GM12878 (cell line): ENCODE measurements around the gene PNRC1. TPM values are rescaled to one million over a fixed set of nuclear protein-coding genes. Genes with fewer than 3 reads are reported as not detected.

Experiments used
- ATAC-seq: fragments of 200-7000 bp; cut with Tn5 transposase; 3 replicates; pipeline ENCODE4 v1.9.1; 2020; ENCODE audit warnings: mild to moderate bottlenecking, moderate library complexity
- BruUV-seq: library from RNA; stranded (reverse); fragments of 400-500 nt; replicated peaks from 2 replicates; lab custom pipeline; 2021; lab: Mats Ljungman, UMichigan
- CTCF ChIA-PET: fragments of 300-600 bp; sonication (Branson Sonifier 250); formaldehyde crosslinking; extraction: SDS; loops from one replicate; lab custom pipeline; 2021; ENCODE audit warnings: inconsistent platforms; lab: Yijun Ruan, JAX
- POLR2A ChIA-PET: fragments of 350-600 bp; formaldehyde crosslinking; extraction: SDS; loops from one replicate; lab custom pipeline; 2021; ENCODE audit warnings: inconsistent platforms; lab: Charles Lee
- RAD21 ChIA-PET: fragments of 300-600 bp; sonication (Branson Sonifier 250); formaldehyde crosslinking; loops from one replicate; lab custom pipeline; 2023; ENCODE audit warnings: antibody characterized with exemption; ENCODE audit not compliant: unreplicated experiment; lab: Charles Lee
- SMC1A ChIA-PET: fragments of 300-600 bp; sonication (Branson Sonifier 250); formaldehyde crosslinking; loops from one replicate; lab custom pipeline; 2023; ENCODE audit not compliant: unreplicated experiment, uncharacterized antibody; lab: Charles Lee
- DNase-seq: peaks from one replicate; pipeline ENCODE4 v3.0.0-alpha.2; 2011; ENCODE audit warnings: low read depth, low spot score
- FAIRE-seq: peaks from 3 replicates; lab custom pipeline; 2011; peaks lifted over from hg19 to GRCh38; lab: Jason Lieb, UNC
- H2AFZ ChIP-seq: 2 replicates; pipeline ENCODE4 v1.6.0; 2011; ENCODE audit warnings: low read depth, low read length, control low read depth; ENCODE audit not compliant: control insufficient read depth
- H3K27ac ChIP-seq: 2 replicates; pipeline ENCODE4 v1.5.1; 2011; ENCODE audit warnings: control low read depth; ENCODE audit not compliant: control insufficient read depth, insufficient read depth
- H3K27me3 ChIP-seq, 2 experiments: replicated peaks in 1 of 2; 2 replicates each; pipeline versions ENCODE4 v1.6.0 to v1.6.1; 2011; ENCODE audit warnings: low read length in 1 of 2; ENCODE audit not compliant: control insufficient read depth in 2 of 2, insufficient read depth in 2 of 2
- H3K36me3 ChIP-seq, 2 experiments: 2 replicates each; pipeline ENCODE4 v1.5.1; 2011; ENCODE audit warnings: low read length in 1 of 2; ENCODE audit not compliant: control insufficient read depth in 2 of 2, insufficient read depth in 2 of 2
- H3K4me1 ChIP-seq: 2 replicates; pipeline ENCODE4 v1.6.1; 2011; ENCODE audit warnings: mild to moderate bottlenecking, low read length, moderate library complexity, mixed read lengths; ENCODE audit not compliant: control insufficient read depth, insufficient read depth
- H3K4me2 ChIP-seq: 2 replicates; pipeline ENCODE4 v1.6.0; 2011; ENCODE audit warnings: control low read depth; ENCODE audit not compliant: control insufficient read depth, insufficient read depth
- H3K4me3 ChIP-seq: fragments of 200-600 bp; sonication (generic); 2 replicates; pipeline ENCODE4 v1.5.1; 2016
- H3K79me2 ChIP-seq: 2 replicates; pipeline ENCODE4 v1.6.0; 2011; ENCODE audit warnings: low read length; ENCODE audit not compliant: control insufficient read depth, insufficient read depth
- H3K9ac ChIP-seq: 2 replicates; pipeline ENCODE4 v1.8.0; 2011; ENCODE audit warnings: low read length, control low read depth, mixed read lengths; ENCODE audit not compliant: control insufficient read depth, insufficient read depth
- H3K9me3 ChIP-seq: replicated peaks from 3 replicates; pipeline ENCODE4 v1.5.1; 2011; ENCODE audit warnings: mild to moderate bottlenecking, low read length; ENCODE audit not compliant: control insufficient read depth, insufficient read depth
- H4K20me1 ChIP-seq: 2 replicates; pipeline ENCODE4 v1.6.0; 2011; ENCODE audit not compliant: control insufficient read depth, insufficient read depth
- KAT2A ChIP-seq: conservative IDR thresholded peaks from 2 replicates; pipeline ENCODE4 v1.6.1; 2011; ENCODE audit warnings: low read depth, low read length; ENCODE audit not compliant: control insufficient read depth
- MTA2 ChIP-seq: fragments of 450-650 bp; IDR thresholded peaks from 2 replicates; pipeline ENCODE4 v1.6.1; 2016; ENCODE audit warnings: low read depth, mild to moderate bottlenecking, moderate library complexity
- PAX5 ChIP-seq: IDR thresholded peaks from 2 replicates; pipeline ENCODE4 v1.6.1; 2011; ENCODE audit warnings: low read depth, low read length, borderline replicate concordance
- RELB ChIP-seq: fragments of 450-650 bp; IDR thresholded peaks from 2 replicates; pipeline ENCODE4 v1.6.1; 2017; ENCODE audit warnings: low read depth, mild to moderate bottlenecking, moderate library complexity
- WGBS: methylation state at CpG from one replicate; pipeline ENCODE4 v1.1.6; 2016; ENCODE audit warnings: low lambda C conversion rate; ENCODE audit not compliant: insufficient replicate concordance, insufficient coverage; ENCODE audit errors: missing lambda C conversion rate; 5-methylcytosine and 5-hydroxymethylcytosine counted together
- in situ Hi-C: fragments of 300-500 bp; cut with MboI; formaldehyde crosslinking; loops from 9 replicates; pipeline ENCODE4 v1.14.3; 2018; ENCODE audit warnings: mixed read lengths
- intact Hi-C: fragments of 100-400 bp; cut with micrococcal nuclease; formaldehyde crosslinking; loops from one replicate; pipeline ENCODE4 v1.14.2; 2022; ENCODE audit not compliant: unreplicated experiment
- polyA plus RNA-seq, 11 experiments: library from polyadenylated mRNA; depleted of rRNA in 4 of 11; unstranded in 6 of 11; stranded (reverse) in 5 of 11; fragments of >200 nt; fragmentation: Nextera tagmentation in 4 of 11; fragmentation: Illumina TruSeq in 1 of 11; extraction: Ambion mirVana in 4 of 11; extraction: Trizol in 1 of 11; gene quantifications; 1 replicate in 1 of 11; 2 replicates in 10 of 11; pipeline versions ENCODE4 v1.2.1 to v1.2.3, GENCODE V29; 2011 to 2016; ENCODE audit warnings: inconsistent platforms in 2 of 11, missing spikeins in 2 of 11, low read depth in 1 of 11
- total RNA-seq, 4 experiments: library from RNA; depleted of rRNA in 3 of 4; stranded (reverse); fragments of >200 nt in 3 of 4; fragmentation: Illumina TruSeq in 1 of 4; extraction: Trizol in 1 of 4; gene quantifications; 2 replicates each; pipeline versions ENCODE4 v1.2.1 to v1.2.3, GENCODE V29; 2013 to 2021
- TF ChIP-seq, protein P1 (sequence below): fragments of 450-650 bp; IDR thresholded peaks from 2 replicates; pipeline ENCODE4 v1.6.1; 2017; ENCODE audit warnings: mild to moderate bottlenecking, moderate library complexity

Gene PNRC1
- total and polyA plus RNA-seq, 10 of the 15 experiments (the other 5 are each of a cell fraction or from before 2014, with no cell fraction given): 7.6 to 66.0 (median 33.1) TPM

DNA sequence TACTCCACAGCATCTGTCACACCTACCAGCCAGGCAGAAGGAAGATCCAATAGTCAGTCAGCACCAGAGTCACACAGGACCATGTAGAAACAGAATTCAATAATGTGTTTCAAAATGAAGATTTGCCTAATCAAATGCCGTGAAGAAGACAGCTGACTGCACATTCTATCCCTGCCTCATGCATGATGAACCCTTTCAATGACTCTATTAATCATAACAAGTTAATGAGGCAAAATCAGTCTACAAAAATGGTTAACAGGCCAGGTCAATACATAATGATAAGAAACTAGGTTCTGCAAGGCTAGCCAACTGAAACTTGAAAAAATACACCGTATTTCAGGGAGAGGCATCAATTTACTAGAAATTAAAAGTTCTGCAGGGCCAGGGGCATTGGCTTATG is 6.7 kb upstream of the PNRC1 start:
- no peak overlapping the region for H3K4me2 ChIP-seq
- ChIA-PET RAD21 (interaction anchor here (1.3 kb wide), 1 partner anchor 92 kb away, joined by 4 read pairs; no protein-coding TSS in a partner anchor), SMC1A (interaction anchor here (0.7 to 1.7 kb wide), 3 partner anchors 10 to 91 kb away, joined by 3 to 7 read pairs (median 3); no protein-coding TSS in a partner anchor)
- no peak for DNase-seq
- peak; percentile 41; the same call in 2 of the 3 replicates for ATAC-seq
- 34% methylated on average over 2 of the region's 2 CpGs for WGBS
- no TSS peak for BruUV-seq
- H3K9me3 ChIP-seq: no peaks in the 10 kb centered on the region
- no peaks in the 10 kb centered on the region; a peak in 1 of 4 replicates for H3K27me3 ChIP-seq
- no peak overlapping the region for H3K4me3 ChIP-seq
- H3K4me1 ChIP-seq: no peaks in the 10 kb centered on the region
- intact Hi-C loops: no loop called here
- H2AFZ ChIP-seq: no peak overlapping the region
- no peak for FAIRE-seq
- no peak overlapping the region for H3K9ac ChIP-seq
- TF ChIP-seq PAX5 (0 out of 2 replicates have a peak, but pooled peaks have one; percentile 11), MTA2 (peak; percentile 72; the same call in 1 of the 2 replicates), RELB (no peak), KAT2A (no peak)
- TF ChIP-seq, protein P1, sequence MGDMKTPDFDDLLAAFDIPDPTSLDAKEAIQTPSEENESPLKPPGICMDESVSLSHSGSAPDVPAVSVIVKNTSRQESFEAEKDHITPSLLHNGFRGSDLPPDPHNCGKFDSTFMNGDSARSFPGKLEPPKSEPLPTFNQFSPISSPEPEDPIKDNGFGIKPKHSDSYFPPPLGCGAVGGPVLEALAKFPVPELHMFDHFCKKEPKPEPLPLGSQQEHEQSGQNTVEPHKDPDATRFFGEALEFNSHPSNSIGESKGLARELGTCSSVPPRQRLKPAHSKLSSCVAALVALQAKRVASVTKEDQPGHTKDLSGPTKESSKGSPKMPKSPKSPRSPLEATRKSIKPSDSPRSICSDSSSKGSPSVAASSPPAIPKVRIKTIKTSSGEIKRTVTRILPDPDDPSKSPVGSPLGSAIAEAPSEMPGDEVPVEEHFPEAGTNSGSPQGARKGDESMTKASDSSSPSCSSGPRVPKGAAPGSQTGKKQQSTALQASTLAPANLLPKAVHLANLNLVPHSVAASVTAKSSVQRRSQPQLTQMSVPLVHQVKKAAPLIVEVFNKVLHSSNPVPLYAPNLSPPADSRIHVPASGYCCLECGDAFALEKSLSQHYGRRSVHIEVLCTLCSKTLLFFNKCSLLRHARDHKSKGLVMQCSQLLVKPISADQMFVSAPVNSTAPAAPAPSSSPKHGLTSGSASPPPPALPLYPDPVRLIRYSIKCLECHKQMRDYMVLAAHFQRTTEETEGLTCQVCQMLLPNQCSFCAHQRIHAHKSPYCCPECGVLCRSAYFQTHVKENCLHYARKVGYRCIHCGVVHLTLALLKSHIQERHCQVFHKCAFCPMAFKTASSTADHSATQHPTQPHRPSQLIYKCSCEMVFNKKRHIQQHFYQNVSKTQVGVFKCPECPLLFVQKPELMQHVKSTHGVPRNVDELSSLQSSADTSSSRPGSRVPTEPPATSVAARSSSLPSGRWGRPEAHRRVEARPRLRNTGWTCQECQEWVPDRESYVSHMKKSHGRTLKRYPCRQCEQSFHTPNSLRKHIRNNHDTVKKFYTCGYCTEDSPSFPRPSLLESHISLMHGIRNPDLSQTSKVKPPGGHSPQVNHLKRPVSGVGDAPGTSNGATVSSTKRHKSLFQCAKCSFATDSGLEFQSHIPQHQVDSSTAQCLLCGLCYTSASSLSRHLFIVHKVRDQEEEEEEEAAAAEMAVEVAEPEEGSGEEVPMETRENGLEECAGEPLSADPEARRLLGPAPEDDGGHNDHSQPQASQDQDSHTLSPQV: no peak
- TF ChIP-seq, all 136 proteins: peak for 2
- POLR2A ChIA-PET: interaction anchor here (0.6 to 0.7 kb wide), 2 partner anchors 96 to 256 kb away, joined by 3 to 5 read pairs; no protein-coding TSS in a partner anchor
- Histone ChIP-seq H3K79me2 (no peaks in the 10 kb centered on the region), H3K27ac (no peak overlapping the region), H3K36me3 (no peaks in the 10 kb centered on the region), H4K20me1 (no peaks in the 10 kb centered on the region)
- in situ Hi-C loops: no loop called here
- CTCF ChIA-PET: no interaction called here
